HG03442 (cell line): ENCODE measurements around the gene EIF2AK3.

Source experiments
- ATAC-seq: cut with Tn5 transposase; IDR thresholded peaks from one replicate; pipeline ENCODE4 v1.9.1; 2021; ENCODE audit warnings: mild to moderate bottlenecking, moderate library complexity; ENCODE audit not compliant: unreplicated experiment

Gene EIF2AK3

GRCh38 chr2:88545118-88545517 is 82.1 kb downstream of the EIF2AK3 start:
- peak; percentile 49 for ATAC-seq

- ATAC-seq = no peak
These were observed 83.7 kb downstream of the EIF2AK3 start for GRCh38 chr2:88543541-88544057.

- no peak for ATAC-seq
These were observed 84.6 kb downstream of the EIF2AK3 start for GRCh38 chr2:88542668-88543067.

GRCh38 chr2:88540346-88540745 is 86.9 kb downstream of the EIF2AK3 start:
- no peak for ATAC-seq

GRCh38 chr2:88538362-88538917 is 88.8 kb downstream of the EIF2AK3 start:
- no peak for ATAC-seq

GRCh38 chr2:88537640-88538039 is 89.6 kb downstream of the EIF2AK3 start:
- ATAC-seq = no peak

GRCh38 chr2:88530081-88530480 is 97.2 kb downstream of the EIF2AK3 start:
- ATAC-seq = no peak

GRCh38 chr2:88521445-88522073 is 105.7 kb downstream of the EIF2AK3 start:
- ATAC-seq = no peak

- no peak for ATAC-seq
These were observed 109.5 kb downstream of the EIF2AK3 start for GRCh38 chr2:88517759-88518201.
